Measurements from ENCODE around the gene CALY.

DNA sequence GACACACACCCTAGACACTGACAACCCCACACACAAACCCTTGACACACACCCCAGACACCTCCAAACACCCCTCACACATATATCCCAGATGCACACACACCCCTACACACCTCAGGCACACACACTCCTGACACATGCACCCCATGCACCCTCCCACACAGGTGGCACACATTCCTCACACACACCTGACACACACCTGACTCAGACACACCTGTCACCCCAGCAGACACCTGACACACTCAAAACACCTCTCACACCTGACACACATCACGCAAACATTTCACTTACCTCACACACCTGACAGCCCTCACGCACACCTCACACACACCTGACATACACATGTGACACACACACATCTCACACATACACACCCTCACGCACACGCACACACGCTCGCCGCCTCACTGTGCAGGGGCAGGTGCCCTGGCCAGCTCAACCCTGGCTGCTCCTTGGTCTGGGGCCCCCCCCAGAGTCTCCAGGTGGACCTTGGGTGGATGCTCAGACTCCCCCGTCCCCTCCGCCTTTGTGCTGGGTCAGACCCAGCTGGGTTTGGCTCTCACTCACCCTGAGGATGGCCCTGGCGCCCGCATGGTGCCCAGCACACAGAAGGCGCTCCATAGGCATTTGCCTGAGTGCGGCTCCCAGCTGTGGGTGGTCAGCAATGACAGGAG is 3.1 kb upstream of the CALY start:
- TF ChIP-seq, protein P1, sequence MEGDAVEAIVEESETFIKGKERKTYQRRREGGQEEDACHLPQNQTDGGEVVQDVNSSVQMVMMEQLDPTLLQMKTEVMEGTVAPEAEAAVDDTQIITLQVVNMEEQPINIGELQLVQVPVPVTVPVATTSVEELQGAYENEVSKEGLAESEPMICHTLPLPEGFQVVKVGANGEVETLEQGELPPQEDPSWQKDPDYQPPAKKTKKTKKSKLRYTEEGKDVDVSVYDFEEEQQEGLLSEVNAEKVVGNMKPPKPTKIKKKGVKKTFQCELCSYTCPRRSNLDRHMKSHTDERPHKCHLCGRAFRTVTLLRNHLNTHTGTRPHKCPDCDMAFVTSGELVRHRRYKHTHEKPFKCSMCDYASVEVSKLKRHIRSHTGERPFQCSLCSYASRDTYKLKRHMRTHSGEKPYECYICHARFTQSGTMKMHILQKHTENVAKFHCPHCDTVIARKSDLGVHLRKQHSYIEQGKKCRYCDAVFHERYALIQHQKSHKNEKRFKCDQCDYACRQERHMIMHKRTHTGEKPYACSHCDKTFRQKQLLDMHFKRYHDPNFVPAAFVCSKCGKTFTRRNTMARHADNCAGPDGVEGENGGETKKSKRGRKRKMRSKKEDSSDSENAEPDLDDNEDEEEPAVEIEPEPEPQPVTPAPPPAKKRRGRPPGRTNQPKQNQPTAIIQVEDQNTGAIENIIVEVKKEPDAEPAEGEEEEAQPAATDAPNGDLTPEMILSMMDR (IDR thresholded peaks at IDR 0.05) = no peak
- no peak for TF ChIP-seq POLR2A (IDR thresholded peaks at IDR 0.05)
